GM10266 (cell line): ENCODE data around the gene OR4Q2.
"Not testable (repeated sequence)": the region's sequence is repeated elsewhere in the genome, so short reads cannot be mapped to it uniquely, and the experiment has no call there.

Experiments
- DNase-seq: peaks from one replicate; pipeline ENCODE4 v3.0.0; 2012; ENCODE audit errors: extremely low spot score
- CTCF ChIP-seq: IDR thresholded peaks from 2 replicates; pipeline ENCODE4 v1.5.1; 2012; ENCODE audit warnings: mild to moderate bottlenecking, low read depth; ENCODE audit not compliant: control insufficient read depth, insufficient read depth; ENCODE audit errors: missing control alignments

Gene OR4Q2

DNA sequence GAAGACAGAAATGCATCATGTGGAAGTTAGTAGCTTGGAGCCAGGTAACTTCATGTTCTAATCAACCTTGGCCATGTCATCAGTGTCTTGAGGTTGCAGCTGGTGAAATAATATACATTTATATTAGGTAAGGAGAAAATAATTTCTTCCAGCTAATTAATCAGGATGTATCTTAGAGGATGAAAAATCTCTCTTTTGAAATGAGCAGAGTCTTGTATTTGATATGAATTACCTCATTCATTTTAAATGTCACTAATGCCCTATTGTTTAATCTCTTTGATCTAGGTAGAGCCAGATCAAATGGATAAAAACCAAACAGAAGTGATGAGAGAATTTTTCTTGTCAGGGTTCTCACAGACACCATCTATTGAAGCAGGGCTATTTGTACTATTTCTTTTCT is at the start of gene OR4Q2:
Gene OR4Q2, plus strand, starts transcription at position 301 of the 400 bp plus-strand sequence.
- no peak for DNase-seq
- TF ChIP-seq CTCF: no peak

GRCh38 chr14:19969735-19970134 is 32.2 kb upstream of the OR4Q2 start:
- DNase-seq: not testable (repeated sequence)

DNA sequence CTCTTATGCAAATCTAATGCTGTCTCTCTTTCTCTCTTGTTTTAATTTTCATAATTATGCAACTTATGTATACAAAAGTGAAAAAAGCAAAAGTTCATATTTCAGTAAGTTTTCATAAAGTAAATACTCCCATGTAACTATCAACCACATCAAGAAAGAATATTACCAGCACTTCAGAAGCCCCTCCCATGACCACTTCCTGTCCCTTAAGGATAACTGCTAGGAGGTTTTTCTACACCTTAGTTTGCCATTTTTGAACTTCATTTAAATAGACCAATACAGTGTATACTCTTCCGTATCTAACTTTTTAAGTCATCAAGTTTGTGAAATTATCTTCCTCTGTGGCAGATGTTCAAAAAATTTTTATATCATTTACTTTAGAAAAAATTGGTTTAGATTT is 27.1 kb upstream of the OR4Q2 start:
- TF ChIP-seq CTCF: no peak
- no peak for DNase-seq

GRCh38 chr14:19975291-19975690 is 26.7 kb upstream of the OR4Q2 start, which contains the start of gene OR4K15:
OR4K15 (plus strand) TSS chr14:19975591; CDS start chr14:19975591, 0 bp downstream.
- TF ChIP-seq CTCF: no peak
- DNase-seq: no peak

DNA sequence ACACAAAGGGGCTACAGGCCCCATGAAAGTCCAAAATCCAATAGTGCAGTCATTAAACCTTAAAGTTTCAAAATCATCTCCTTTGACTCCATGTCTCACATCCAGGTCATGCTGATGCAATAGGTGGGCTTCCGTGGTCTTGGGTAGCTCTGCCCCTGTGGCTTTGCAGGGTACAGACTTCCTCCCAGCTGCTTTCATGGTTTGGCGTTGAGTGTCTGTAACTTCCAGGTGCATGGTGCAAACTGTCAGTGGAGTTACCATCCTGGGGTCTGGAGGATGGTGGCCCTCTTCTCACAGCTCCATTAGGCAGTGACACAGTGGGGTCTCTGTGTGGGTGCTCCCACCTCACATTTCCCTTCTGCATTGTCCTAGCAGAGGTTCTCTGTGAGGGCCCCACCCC is 8.5 kb upstream of the OR4Q2 start:
- no peak for TF ChIP-seq CTCF
- no peak for DNase-seq

DNA sequence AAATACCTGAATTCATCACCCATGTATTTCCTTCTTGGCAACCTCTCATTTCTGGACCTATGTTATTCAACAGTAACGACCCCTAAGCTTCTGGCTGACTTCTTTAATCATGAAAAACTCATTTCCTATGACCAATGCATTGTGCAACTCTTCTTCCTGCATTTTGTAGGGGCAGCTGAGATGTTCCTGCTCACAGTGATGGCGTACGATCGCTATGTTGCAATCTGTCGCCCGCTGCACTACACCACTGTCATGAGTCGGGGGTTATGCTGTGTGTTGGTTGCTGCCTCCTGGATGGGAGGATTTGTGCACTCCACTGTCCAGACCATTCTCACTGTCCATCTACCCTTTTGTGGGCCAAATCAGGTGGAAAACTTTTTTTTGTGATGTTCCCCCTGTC is 356 bp downstream of the OR4Q2 start:
- no peak for DNase-seq
- no peak for TF ChIP-seq CTCF

DNA sequence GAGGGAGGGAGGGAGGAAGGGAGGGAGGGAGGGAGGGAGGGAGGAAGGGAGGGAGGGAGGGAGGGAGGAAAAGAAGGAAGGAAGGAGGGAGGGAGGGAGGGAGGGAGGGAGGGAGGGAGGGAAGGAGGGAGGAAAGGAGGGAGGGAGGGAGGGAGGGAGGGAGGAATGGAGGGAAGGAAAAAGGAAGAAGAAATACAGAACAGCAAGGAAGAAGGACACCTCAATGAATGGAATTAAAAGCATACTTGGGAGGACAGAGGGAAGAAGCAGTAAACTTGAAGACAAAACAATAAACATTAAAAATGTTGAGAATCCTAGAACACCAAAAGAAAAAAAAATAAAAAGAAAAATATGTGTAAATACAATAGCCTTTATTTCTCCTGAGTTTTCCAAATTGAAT is 6.2 kb downstream of the OR4Q2 start:
- TF ChIP-seq CTCF: no peak
- DNase-seq: no peak

DNA sequence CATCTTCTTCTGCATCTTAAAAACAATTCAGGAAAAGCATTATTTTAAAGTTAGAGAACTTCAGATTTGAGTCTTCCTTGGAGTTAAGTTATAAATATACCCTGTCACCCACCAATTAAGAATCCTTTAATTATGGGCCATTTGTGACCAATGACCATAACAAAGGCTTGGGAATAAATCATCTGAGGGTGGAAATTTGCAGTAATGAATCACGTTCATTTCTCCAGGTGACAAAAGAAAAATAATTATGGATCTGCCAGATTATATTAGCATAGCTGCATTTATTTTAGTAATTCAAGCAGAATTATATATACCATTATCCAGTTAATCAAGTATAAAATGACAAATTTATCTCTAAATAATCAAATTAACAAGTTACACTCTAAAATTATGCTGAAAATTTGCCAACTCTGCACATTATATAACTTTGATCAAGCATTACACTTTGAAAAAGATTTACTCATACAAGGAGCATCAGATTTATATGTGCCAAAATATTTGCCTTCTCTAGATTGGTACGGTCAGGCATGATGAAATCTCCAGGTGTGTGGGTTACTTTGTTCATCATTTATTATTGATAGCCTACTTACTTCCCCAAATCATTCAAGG is 17.4 kb downstream of the OR4Q2 start, which contains the start of gene OR4K14:
Gene OR4K14, minus strand, starts transcription at position 51 of the 609 bp plus-strand sequence. CDS start 4,114 bp downstream, outside the sequence.
- TF ChIP-seq CTCF: no peak
- DNase-seq: no peak
